Activated CD4-positive, alpha-beta T cell treated with anti-CD3 and anti-CD28 coated beads, Interleukin-2, amount 50 U/mL, for 4 hours (primary cell): ENCODE data around the gene GUCA2A.

Experiments
- DNase-seq, 2 experiments: peaks; one replicate each; pipeline ENCODE4 v3.0.0-alpha.2; 2020

Gene GUCA2A

DNA sequence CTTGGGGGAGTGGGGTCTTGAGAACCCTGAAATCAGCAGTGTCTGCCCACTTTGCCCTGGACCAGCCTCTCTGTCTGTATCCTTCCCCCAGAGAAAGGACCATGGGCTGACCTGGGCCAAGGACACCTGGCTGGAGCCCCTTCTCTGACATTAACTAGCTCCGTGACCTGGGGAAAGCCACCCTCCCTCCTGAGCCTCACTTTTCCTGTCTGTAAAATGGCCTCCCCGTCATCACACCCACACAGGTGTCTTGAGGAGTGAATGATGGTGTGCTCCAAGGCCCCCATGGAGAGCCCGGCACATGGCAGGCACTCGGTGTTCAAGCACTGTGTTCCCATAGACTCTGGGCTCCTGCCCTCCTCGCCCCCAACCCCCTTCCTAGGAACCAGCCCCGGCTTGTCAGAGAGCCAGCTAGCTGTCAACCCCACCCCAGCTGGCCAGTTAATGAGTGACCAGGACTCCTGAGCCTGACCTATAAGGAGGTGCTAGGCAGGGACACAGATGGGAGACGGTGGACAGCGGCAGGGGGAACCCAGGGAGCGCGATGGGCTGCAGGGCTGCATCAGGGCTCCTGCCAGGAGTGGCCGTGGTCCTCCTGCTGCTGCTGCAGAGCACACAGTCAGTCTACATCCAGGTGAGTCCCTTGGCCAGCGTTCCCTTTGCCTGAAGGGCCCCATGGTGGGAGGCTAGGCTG, 11.5 kb downstream of the GUCA2A start, which contains the start of gene GUCA2B:
TSS of gene GUCA2B (plus strand) at position 504 of the 694 bp plus-strand sequence. CDS start at position 545, 41 bp downstream.
- no peak for DNase-seq

DNA sequence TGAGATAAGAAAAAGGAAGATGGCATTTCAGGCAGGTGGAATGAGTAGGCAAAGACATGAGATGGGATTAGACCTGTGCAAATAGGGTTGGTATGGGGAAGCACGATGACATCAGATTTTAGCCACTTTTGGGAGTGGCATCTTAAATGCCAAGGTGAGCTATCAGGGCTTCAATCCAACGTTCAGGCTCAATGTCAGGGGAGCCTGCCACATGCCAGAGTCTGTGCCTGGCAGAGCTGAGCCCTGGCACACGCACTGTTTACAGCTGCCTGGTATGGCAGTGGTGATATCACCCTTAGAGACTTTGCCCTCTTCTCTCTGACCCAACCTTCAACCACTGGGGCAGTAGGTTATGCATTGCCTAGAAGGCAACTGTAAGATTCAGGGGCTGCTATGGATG, 12.4 kb downstream of the GUCA2A start:
- no peak for DNase-seq

GRCh38 chr1:42150651-42151050, 13.9 kb downstream of the GUCA2A start:
- no peak for DNase-seq

GRCh38 chr1:42148166-42148565, 16.4 kb downstream of the GUCA2A start:
- DNase-seq, result no peak

DNA sequence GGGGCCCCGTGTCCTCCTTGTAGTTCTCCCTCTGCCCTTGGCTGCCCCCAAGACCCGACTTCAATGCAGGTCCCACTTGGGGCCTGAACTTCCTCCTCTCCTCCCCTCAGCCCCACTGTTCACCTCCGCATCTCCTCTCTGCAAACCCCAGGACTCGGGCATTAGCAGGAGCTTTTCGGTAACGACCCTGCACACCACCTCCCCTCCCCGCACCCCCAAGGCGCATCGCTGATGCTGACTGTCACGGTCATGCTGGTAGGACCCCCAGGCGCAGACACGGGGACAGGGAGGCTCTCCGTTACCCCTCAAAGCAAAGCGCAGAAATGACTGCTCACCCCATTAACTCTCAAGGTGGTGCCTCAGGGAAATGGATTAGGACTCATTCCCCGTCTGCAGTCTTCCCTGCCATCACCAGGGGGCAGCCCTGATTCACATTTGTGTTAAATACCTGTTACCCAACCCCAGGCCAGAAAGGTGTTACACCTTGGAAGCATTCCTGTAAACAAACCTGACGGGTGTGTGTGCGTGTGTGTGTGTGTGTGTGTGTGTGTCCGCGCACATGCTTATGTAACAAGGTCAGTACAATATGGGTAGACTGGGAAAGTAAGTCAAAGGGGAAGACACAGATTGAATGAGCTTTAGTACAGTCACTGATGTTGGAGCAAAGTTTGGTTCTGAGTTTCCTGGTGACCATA, 17.8 kb downstream of the GUCA2A start:
- DNase-seq, result peak; percentile 60 to 66

DNA sequence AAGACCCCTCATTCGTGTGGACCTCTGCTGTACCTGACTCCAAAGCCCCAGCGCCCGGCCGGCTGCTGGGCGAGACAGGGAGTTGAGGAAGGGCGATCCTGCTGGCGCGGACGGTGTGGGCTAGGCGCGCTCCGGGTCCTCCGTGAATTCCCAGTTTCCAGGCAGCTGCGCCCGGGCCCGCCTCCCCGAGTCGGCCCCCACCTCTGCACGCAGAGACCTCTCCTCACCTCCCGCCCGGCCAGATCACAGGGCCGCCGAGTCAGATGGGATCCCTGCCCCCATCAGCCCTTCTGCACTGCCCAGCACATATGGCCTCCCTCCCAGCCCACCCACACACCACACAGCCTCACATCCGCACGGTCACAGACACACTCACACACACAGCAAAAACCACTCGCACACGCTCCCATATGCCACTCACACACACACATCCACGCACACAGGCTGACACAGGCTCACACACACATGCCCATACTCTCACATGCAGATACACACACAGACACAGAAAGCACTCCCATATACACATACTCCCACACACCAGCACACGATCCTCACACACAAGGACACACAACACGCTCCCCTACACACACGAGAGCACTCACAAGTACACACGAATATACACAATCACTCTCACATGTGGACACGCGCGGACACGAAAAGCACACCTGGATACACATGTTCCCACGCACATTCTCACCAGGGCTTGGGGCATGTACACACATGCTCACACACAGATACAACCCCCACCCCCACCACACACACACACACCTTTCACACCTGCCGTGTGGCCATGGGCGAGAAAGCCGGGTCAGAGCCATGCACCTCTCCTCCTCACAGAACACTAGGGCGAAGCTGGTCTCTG, 18.6 kb downstream of the GUCA2A start:
- no peak for DNase-seq

GRCh38 chr1:42145389-42145716, 19.2 kb downstream of the GUCA2A start:
- DNase-seq, result no peak

- no peak for DNase-seq
Observed at GRCh38 chr1:42144711-42145388, 19.7 kb downstream of the GUCA2A start.

GRCh38 chr1:42143896-42144710, 20.4 kb downstream of the GUCA2A start:
- DNase-seq, result no peak

- DNase-seq, result no peak
Observed at GRCh38 chr1:42142894-42143675, 21.5 kb downstream of the GUCA2A start.

GRCh38 chr1:42141978-42142377, 22.6 kb downstream of the GUCA2A start:
- no peak for DNase-seq

DNA sequence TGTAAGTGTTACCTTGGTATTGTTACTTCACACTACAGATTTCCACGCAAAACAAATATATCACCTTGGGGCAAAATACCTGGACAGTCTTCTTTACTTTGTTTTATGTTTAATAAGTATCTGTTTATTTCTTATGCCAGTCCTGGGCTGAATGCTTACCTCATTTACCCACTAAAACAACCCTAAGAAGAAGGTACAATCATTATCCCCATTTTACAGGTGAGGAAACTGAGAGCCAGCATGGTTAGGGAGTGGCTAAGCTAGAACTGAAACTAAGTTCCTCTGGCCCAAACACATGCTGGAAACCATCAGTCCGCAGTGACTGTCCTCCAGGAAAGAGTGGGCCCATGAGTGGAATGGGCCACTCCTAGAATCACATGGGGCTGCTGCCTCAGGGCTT, 24.4 kb downstream of the GUCA2A start:
- no peak for DNase-seq

DNA sequence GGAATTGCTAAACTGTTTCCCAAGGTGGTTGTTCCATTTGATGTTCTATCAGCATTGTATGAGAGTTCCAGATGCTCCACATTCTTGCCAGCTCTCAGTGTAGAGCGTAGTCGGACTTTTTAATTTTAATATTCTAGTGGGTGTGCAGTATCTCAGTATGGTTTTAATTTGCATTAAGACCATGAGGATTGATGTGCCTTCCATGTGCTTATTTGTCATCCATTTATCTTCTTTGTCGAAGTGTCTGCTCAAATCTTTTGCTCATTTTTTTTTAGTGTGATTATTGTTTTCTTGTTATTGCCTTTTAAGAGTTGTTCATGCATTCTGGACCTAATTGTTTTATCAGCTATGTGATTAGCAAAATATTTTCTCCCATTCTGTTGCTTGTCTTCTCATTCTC, 25.1 kb downstream of the GUCA2A start:
- DNase-seq, result no peak

GRCh38 chr1:42138586-42138985, 26.0 kb downstream of the GUCA2A start:
- DNase-seq, result no peak

GRCh38 chr1:42137766-42138165, 26.8 kb downstream of the GUCA2A start:
- no peak for DNase-seq

GRCh38 chr1:42136466-42136865, 28.1 kb downstream of the GUCA2A start:
- no peak for DNase-seq

GRCh38 chr1:42135426-42135825, 29.1 kb downstream of the GUCA2A start:
- no peak for DNase-seq

GRCh38 chr1:42133809-42134526, 30.6 kb downstream of the GUCA2A start:
- DNase-seq, result no peak

- no peak for DNase-seq
Observed at GRCh38 chr1:42133390-42133789, 31.2 kb downstream of the GUCA2A start.

GRCh38 chr1:42130061-42130660, 34.4 kb downstream of the GUCA2A start:
- no peak for DNase-seq
